ENCODE data around the gene NPAT.

The NPAT gene

DNA sequence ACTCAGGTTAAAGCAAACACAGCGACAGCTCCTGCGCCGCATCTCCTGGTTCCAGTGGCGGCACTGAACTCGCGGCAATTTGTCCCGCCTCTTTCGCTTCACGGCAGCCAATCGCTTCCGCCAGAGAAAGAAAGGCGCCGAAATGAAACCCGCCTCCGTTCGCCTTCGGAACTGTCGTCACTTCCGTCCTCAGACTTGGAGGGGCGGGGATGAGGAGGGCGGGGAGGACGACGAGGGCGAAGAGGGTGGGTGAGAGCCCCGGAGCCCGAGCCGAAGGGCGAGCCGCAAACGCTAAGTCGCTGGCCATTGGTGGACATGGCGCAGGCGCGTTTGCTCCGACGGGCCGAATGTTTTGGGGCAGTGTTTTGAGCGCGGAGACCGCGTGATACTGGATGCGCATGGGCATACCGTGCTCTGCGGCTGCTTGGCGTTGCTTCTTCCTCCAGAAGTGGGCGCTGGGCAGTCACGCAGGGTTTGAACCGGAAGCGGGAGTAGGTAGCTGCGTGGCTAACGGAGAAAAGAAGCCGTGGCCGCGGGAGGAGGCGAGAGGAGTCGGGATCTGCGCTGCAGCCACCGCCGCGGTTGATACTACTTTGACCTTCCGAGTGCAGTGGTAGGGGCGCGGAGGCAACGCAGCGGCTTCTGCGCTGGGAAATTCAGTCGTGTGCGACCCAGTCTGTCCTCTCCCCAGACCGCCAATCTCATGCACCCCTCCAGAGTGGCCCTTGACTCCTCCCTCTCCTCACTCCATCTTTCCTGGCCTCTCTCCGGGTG, at the start of gene NPAT, which contains the start of gene ATM:
Gene NPAT, minus strand, starts transcription at position 65 of the 774 bp plus-strand sequence. CDS start 102 bp downstream, outside the sequence.
Gene ATM, plus strand, starts transcription at position 494 of the 774 bp plus-strand sequence. CDS start 4,558 bp downstream, outside the sequence.
- Histone ChIP-seq H3K27me3 (replicated peaks; ENCODE audit: control insufficient read depth, insufficient read depth, low read length) (no peaks in the 10 kb centered on the region), H3K36me3 (ENCODE audit: control insufficient read depth, insufficient read depth, low read length) (no peaks in the 10 kb centered on the region; the same call in 1 of the 2 replicates), H3K4me3 (replicated peaks; ENCODE audit: low read depth, low read length) (peak within 1 kb of the TSS; percentile 91)
- DNase-seq (ENCODE audit: extremely low read depth, insufficient read length): peak; percentile 99
- TF ChIP-seq CTCF (IDR thresholded peaks at IDR 0.05; ENCODE audit: insufficient read depth, low read length, poor library complexity, severe bottlenecking): peak; percentile 91

DNA sequence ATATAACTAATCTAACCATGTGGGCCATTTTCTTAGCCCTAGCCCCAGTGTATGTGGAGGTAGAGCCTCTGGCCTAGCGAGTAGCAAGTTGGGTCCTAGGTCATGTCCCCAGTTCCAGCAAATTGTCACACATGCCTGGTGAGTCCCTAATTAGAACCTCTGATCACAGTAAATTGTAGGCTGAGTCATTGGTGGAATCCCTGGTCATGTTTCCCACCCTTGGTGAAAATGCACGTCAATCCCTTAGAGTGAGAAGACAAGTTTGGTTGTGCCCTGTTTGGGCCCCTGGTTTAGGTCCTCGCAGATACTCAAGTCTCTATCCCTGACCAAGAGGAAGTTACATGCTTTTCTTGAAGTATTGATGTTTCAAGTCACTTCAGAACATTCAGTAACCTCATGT, 47.1 kb upstream of the NPAT start:
- no peak for TF ChIP-seq CTCF (IDR thresholded peaks at IDR 0.05; ENCODE audit: insufficient read depth, low read length, poor library complexity, severe bottlenecking)
- peaks cover 4% of the 10 kb centered on the region; the same call in 1 of the 2 replicates for H3K36me3 ChIP-seq (ENCODE audit: control insufficient read depth, insufficient read depth, low read length)
- no peak overlapping the region for H3K4me3 ChIP-seq (replicated peaks; ENCODE audit: low read depth, low read length)
- DNase-seq (ENCODE audit: extremely low read depth, insufficient read length): no peak
- no peaks in the 10 kb centered on the region for H3K27me3 ChIP-seq (replicated peaks; ENCODE audit: control insufficient read depth, insufficient read depth, low read length)

DNA sequence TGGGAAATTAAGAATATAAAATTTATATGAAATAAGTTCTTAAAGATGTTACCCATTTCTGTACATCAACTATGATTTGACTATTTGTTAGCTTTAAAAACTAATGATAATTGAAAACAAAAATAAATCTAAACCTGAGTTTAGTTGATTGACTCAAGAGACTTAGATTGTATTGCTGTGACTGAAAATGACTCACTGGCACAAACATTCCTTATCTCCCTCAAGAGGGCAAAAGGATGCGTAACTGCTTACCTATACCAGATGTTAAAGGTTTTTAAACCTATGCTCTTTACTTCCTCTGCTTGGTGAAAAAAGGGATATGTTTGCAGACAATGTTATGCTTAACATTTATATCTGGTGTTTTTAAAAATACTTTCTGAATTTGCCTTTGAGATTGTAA, 30.7 kb upstream of the NPAT start:
- TF ChIP-seq CTCF (IDR thresholded peaks at IDR 0.05; ENCODE audit: insufficient read depth, low read length, poor library complexity, severe bottlenecking): no peak
- DNase-seq (ENCODE audit: extremely low read depth, insufficient read length): no peak
- Histone ChIP-seq H3K27me3 (replicated peaks; ENCODE audit: control insufficient read depth, insufficient read depth, low read length) (no peaks in the 10 kb centered on the region), H3K36me3 (ENCODE audit: control insufficient read depth, insufficient read depth, low read length) (peaks cover 7% of the 10 kb centered on the region), H3K4me3 (replicated peaks; ENCODE audit: low read depth, low read length) (no peak overlapping the region)

DNA sequence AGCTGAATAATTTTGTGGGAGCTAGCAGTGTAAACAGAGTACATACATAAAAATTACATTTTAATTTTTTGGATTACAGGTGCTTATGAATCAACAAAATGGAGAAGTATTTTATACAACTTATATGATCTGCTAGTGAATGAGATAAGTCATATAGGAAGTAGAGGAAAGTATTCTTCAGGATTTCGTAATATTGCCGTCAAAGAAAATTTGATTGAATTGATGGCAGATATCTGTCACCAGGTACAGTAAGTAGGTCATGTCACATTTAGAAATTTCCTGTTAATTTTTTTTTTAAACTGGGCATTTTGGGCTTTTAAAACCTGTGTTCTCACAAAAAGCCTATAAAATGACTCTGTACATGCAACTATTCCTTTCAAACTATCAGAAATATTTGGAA, 24.4 kb upstream of the NPAT start:
- no peak for TF ChIP-seq CTCF (IDR thresholded peaks at IDR 0.05; ENCODE audit: insufficient read depth, low read length, poor library complexity, severe bottlenecking)
- Histone ChIP-seq H3K36me3 (ENCODE audit: control insufficient read depth, insufficient read depth, low read length) (peaks cover 4% of the 10 kb centered on the region), H3K4me3 (replicated peaks; ENCODE audit: low read depth, low read length) (no peak overlapping the region), H3K27me3 (replicated peaks; ENCODE audit: control insufficient read depth, insufficient read depth, low read length) (no peaks in the 10 kb centered on the region)
- DNase-seq (ENCODE audit: extremely low read depth, insufficient read length): no peak

DNA sequence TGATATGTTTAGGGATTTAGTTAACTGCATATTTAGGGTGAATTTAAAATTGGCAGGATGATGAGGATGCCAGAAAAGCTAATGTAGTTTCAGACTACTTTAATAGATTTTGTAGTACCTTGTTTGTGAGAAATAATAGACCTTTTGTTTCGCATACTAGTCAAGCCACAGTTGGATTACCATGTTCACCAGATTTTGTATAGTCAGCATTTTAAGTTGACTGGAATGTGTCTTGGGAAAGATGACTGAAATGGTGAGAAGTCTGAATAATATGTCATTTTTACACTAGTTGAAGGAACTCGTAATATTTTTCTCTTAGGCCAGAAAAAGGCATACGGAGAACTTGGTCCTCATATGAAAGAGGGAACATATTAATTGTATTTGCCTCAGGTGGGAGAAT, 23.9 kb upstream of the NPAT start:
- no peaks in the 10 kb centered on the region for H3K27me3 ChIP-seq (replicated peaks; ENCODE audit: control insufficient read depth, insufficient read depth, low read length)
- H3K4me3 ChIP-seq (replicated peaks; ENCODE audit: low read depth, low read length): no peak overlapping the region
- no peak for TF ChIP-seq CTCF (IDR thresholded peaks at IDR 0.05; ENCODE audit: insufficient read depth, low read length, poor library complexity, severe bottlenecking)
- H3K36me3 ChIP-seq (ENCODE audit: control insufficient read depth, insufficient read depth, low read length): peaks cover 4% of the 10 kb centered on the region
- no peak for DNase-seq (ENCODE audit: extremely low read depth, insufficient read length)

Data from GM06990 (cell line).